CD4-positive, alpha-beta T cell treated with Interleukin-4 for 4 hours (primary cell): ENCODE data around the gene RFX5.
"Not testable (repeated sequence)": the region's sequence is repeated elsewhere in the genome, so short reads cannot be mapped to it uniquely, and the experiment has no call there.

ENCODE experiments used
- DNase-seq: peaks from one replicate; pipeline ENCODE4 v3.0.0-alpha.2; 2020

RFX5 gene

GRCh38 chr1:151346769-151347522, at the start of gene RFX5:
Gene RFX5 (minus strand): TSS chr1:151347252. CDS start chr1:151346320, 932 bp downstream.
- peak; percentile 99 for DNase-seq

- not testable (repeated sequence) for DNase-seq
Observed at GRCh38 chr1:151396265-151396664, 49.2 kb upstream of the RFX5 start.

GRCh38 chr1:151393583-151393982, 46.5 kb upstream of the RFX5 start:
- DNase-seq: no peak

- DNase-seq: no peak
Observed at GRCh38 chr1:151391079-151391563, 44.1 kb upstream of the RFX5 start.

GRCh38 chr1:151390221-151391078, 43.4 kb upstream of the RFX5 start:
- not testable (repeated sequence) for DNase-seq

- DNase-seq: no peak
Observed at GRCh38 chr1:151386002-151386401, 39.0 kb upstream of the RFX5 start.

- no peak for DNase-seq
Observed at GRCh38 chr1:151384584-151384983, 37.5 kb upstream of the RFX5 start.

GRCh38 chr1:151377150-151377884, 30.3 kb upstream of the RFX5 start:
- no peak for DNase-seq

GRCh38 chr1:151373196-151373595, 26.1 kb upstream of the RFX5 start:
- no peak for DNase-seq

GRCh38 chr1:151372058-151372934, 25.2 kb upstream of the RFX5 start, which contains the start of gene SELENBP1:
Gene SELENBP1 (minus strand): TSS chr1:151372705. CDS start chr1:151372641, 64 bp downstream.
- no peak for DNase-seq

- no peak for DNase-seq
Observed at GRCh38 chr1:151371370-151372057, 24.5 kb upstream of the RFX5 start.

GRCh38 chr1:151370211-151370911, 23.3 kb upstream of the RFX5 start:
- DNase-seq: no peak

- no peak for DNase-seq
Observed at GRCh38 chr1:151369621-151370048, 22.6 kb upstream of the RFX5 start.

GRCh38 chr1:151369302-151369610, 22.2 kb upstream of the RFX5 start:
- no peak for DNase-seq

- DNase-seq: no peak
Observed at GRCh38 chr1:151368393-151369301, 21.6 kb upstream of the RFX5 start.

GRCh38 chr1:151367658-151368392, 20.8 kb upstream of the RFX5 start:
- DNase-seq: no peak

- no peak for DNase-seq
Observed at GRCh38 chr1:151364996-151365395, 17.9 kb upstream of the RFX5 start.

- no peak for DNase-seq
Observed at GRCh38 chr1:151362308-151363155, 15.5 kb upstream of the RFX5 start.
